Kidney epithelial cell (primary cell): Measurements from ENCODE around the gene TMCC3. TPM values are rescaled to one million over a fixed set of nuclear protein-coding genes. Genes with fewer than 3 reads are reported as not detected.
A peak's percentile ranks its signal among the peaks of the same experiment; 100 is the strongest.
"Not testable (repeated sequence)": the region's sequence is repeated elsewhere in the genome, so short reads cannot be mapped to it uniquely, and the experiment has no call there.

Source experiments
- DNase-seq: peaks from one replicate; pipeline ENCODE4 v3.0.0-alpha.2; 2010; ENCODE audit warnings: low read depth
- H3K27me3 ChIP-seq: 2 replicates; pipeline ENCODE4 v1.6.0; 2011; ENCODE audit warnings: low read length; ENCODE audit not compliant: control insufficient read depth, insufficient read depth
- H3K36me3 ChIP-seq: 2 replicates; pipeline ENCODE4 v1.5.1; 2011; ENCODE audit warnings: low read length; ENCODE audit not compliant: control insufficient read depth, insufficient read depth
- H3K4me3 ChIP-seq: 2 replicates; pipeline ENCODE4 v1.5.1; 2011; ENCODE audit warnings: low read depth, mild to moderate bottlenecking, control low read depth, low read length
- CTCF ChIP-seq: IDR thresholded peaks from 2 replicates; pipeline ENCODE4 v1.5.1; 2011; ENCODE audit warnings: mild to moderate bottlenecking, moderate library complexity, low read length, control low read depth, inconsistent platforms; ENCODE audit not compliant: insufficient read depth, poor library complexity, severe bottlenecking
- total RNA-seq: library from RNA; depleted of rRNA; stranded (reverse); fragments of >200 nt; gene quantifications from 2 replicates; pipeline ENCODE4 v1.2.3, GENCODE V29; 2015

The TMCC3 gene
- total RNA-seq, 1 donor from 2014 or later = 22.8 TPM

GRCh38 chr12:94616203-94616729, 34.1 kb downstream of the TMCC3 start:
- no peak for DNase-seq
- Histone ChIP-seq H3K4me3 (no peak overlapping the region), H3K36me3 (no peaks in the 10 kb centered on the region), H3K27me3 (no peaks in the 10 kb centered on the region)
- peak; percentile 18 for TF ChIP-seq CTCF

- no peak overlapping the region for H3K4me3 ChIP-seq
- DNase-seq = peak; percentile 75
- no peak for TF ChIP-seq CTCF
- H3K36me3 ChIP-seq = no peaks in the 10 kb centered on the region
- H3K27me3 ChIP-seq = no peaks in the 10 kb centered on the region
These were observed 34.8 kb downstream of the TMCC3 start for GRCh38 chr12:94615260-94616181.

GRCh38 chr12:94614288-94614721, 36.1 kb downstream of the TMCC3 start:
- DNase-seq = no peak

GRCh38 chr12:94609917-94610443, 40.4 kb downstream of the TMCC3 start:
- no peak for TF ChIP-seq CTCF
- H3K36me3 ChIP-seq = peaks cover 1% of the 10 kb centered on the region
- no peak overlapping the region for H3K4me3 ChIP-seq
- no peak for DNase-seq
- H3K27me3 ChIP-seq = no peaks in the 10 kb centered on the region

More at GRCh38 chr12:94614288-94614721, 36.1 kb downstream of the TMCC3 start:
- Histone ChIP-seq H3K36me3 (no peaks in the 10 kb centered on the region), H3K27me3 (no peaks in the 10 kb centered on the region), H3K4me3 (no peak overlapping the region)
- TF ChIP-seq CTCF = no peak

GRCh38 chr12:94606810-94607209, 43.5 kb downstream of the TMCC3 start:
- H3K27me3 ChIP-seq, H3K4me3 ChIP-seq, DNase-seq, H3K36me3 ChIP-seq: not testable (repeated sequence)

GRCh38 chr12:94604366-94604698, 46.0 kb downstream of the TMCC3 start:
- TF ChIP-seq CTCF = no peak
- H3K4me3 ChIP-seq = no peak overlapping the region
- no peaks in the 10 kb centered on the region for H3K27me3 ChIP-seq
- peaks cover 1% of the 10 kb centered on the region for H3K36me3 ChIP-seq
- DNase-seq = no peak
